K562 (cell line): Measurements from ENCODE around the gene E2F3. TPM values are rescaled to one million over a fixed set of nuclear protein-coding genes. Genes with fewer than 3 reads are reported as not detected.

ENCODE experiments used
- C11orf30 ChIP-seq: fragments of 450-650 bp; IDR thresholded peaks from 2 replicates; pipeline ENCODE4 v1.6.1; 2016; ENCODE audit warnings: low read depth, mild to moderate bottlenecking
- CXXC5 ChIP-seq: fragments of 250-450 bp; sonication (Bioruptor Pico); IDR thresholded peaks from 2 replicates; pipeline ENCODE4 v1.8.0; 2022; ENCODE audit warnings: inconsistent platforms, mild to moderate bottlenecking, moderate library complexity
- E2F6 ChIP-seq, 2 experiments: IDR thresholded peaks; 2 replicates each; pipeline ENCODE4 v1.6.1; 2011; ENCODE audit warnings: borderline replicate concordance in 1 of 2, control low read depth in 1 of 2, low read depth in 1 of 2, low read length in 1 of 2, mild to moderate bottlenecking in 1 of 2, mixed read lengths in 1 of 2, moderate library complexity in 1 of 2; ENCODE audit not compliant: insufficient read depth in 1 of 2, insufficient read length in 1 of 2, poor library complexity in 1 of 2, severe bottlenecking in 1 of 2; ENCODE audit errors: extremely low read depth in 1 of 2
- ELK3 ChIP-seq: fragments of 450-650 bp; formaldehyde crosslinking; IDR thresholded peaks from 2 replicates; pipeline ENCODE4 v1.4.0; 2020; ENCODE audit warnings: mild to moderate bottlenecking
- EZH2 ChIP-seq: IDR thresholded peaks from 2 replicates; pipeline ENCODE4 v1.6.1; 2012; ENCODE audit warnings: low read depth, mild to moderate bottlenecking, inconsistent platforms, low read length, borderline replicate concordance
- FOXP4 ChIP-seq: sonication (generic); formaldehyde crosslinking; IDR thresholded peaks from 2 replicates; pipeline ENCODE4 v1.8.0; 2022; ENCODE audit warnings: mild to moderate bottlenecking, missing genetic modification reagents, borderline replicate concordance
- HES1 ChIP-seq: fragments of 450-650 bp; IDR thresholded peaks from 2 replicates; pipeline ENCODE4 v1.6.1; 2016; ENCODE audit warnings: low read depth, mild to moderate bottlenecking, moderate library complexity
- MEIS2 ChIP-seq: fragments of 450-650 bp; IDR thresholded peaks from 2 replicates; pipeline ENCODE4 v1.6.1; 2014; ENCODE audit warnings: mild to moderate bottlenecking; ENCODE audit not compliant: partially characterized antibody
- MTA1 ChIP-seq: fragments of 450-650 bp; IDR thresholded peaks from 2 replicates; pipeline ENCODE4 v1.6.1; 2017; ENCODE audit warnings: borderline replicate concordance
- PHF20 ChIP-seq: fragments of 450-650 bp; IDR thresholded peaks from 2 replicates; pipeline ENCODE4 v1.6.1; 2018; ENCODE audit not compliant: partially characterized antibody
- PKNOX1 ChIP-seq: fragments of 450-650 bp; IDR thresholded peaks from 2 replicates; pipeline ENCODE4 v1.6.1; 2016
- SMARCE1 ChIP-seq: fragments of 450-650 bp; IDR thresholded peaks from 2 replicates; pipeline ENCODE4 v1.7.1; 2016; ENCODE audit warnings: mild to moderate bottlenecking
- ZBTB2 ChIP-seq: fragments of 450-650 bp; IDR thresholded peaks from 2 replicates; pipeline ENCODE4 v1.6.1; 2016; ENCODE audit warnings: antibody characterized with exemption
- ZHX1 ChIP-seq: fragments of 150-350 bp; conservative IDR thresholded peaks from 2 replicates; pipeline ENCODE4 v1.6.1; 2014; ENCODE audit warnings: low read length
- ZNF134 ChIP-seq: fragments of 250-450 bp; sonication (Bioruptor Pico); conservative IDR thresholded peaks from 2 replicates; pipeline ENCODE4 v1.4.0; 2020
- ZNF354B ChIP-seq: fragments of 250-450 bp; sonication (Bioruptor Pico); IDR thresholded peaks from 2 replicates; pipeline ENCODE4 v1.4.0; 2020
- polyA plus RNA-seq, 8 experiments: library from polyadenylated mRNA; depleted of rRNA in 4 of 8; stranded (reverse) in 5 of 8; unstranded in 3 of 8; fragments of >200 nt; fragmentation: Nextera tagmentation in 2 of 8; fragmentation: Illumina TruSeq in 1 of 8; extraction: Ambion mirVana in 2 of 8; extraction: Trizol in 1 of 8; gene quantifications; 2 replicates each; pipeline versions ENCODE4 v1.2.1 to v1.2.3, GENCODE V29; 2011 to 2014; ENCODE audit warnings: inconsistent platforms in 1 of 8, missing spikeins in 1 of 8
- total RNA-seq, 7 experiments: library from RNA; depleted of rRNA in 6 of 7; stranded (reverse); fragments of >200 nt in 6 of 7; fragmentation: Illumina TruSeq in 2 of 7; extraction: Trizol in 2 of 7; gene quantifications; 2 replicates each; pipeline versions ENCODE4 v1.2.1 to v1.2.3, GENCODE V29; 2011 to 2021; ENCODE audit warnings: low replicate concordance in 1 of 7

The E2F3 gene
- total and polyA plus RNA-seq, 9 of the 15 experiments (the other 6 are each of a cell fraction or from before 2014, with no cell fraction given): 11.1 to 44.7 (median 27.2) TPM

- TF ChIP-seq ZNF134 (CRISPR knock-in tag) (no peak), ZNF354B (CRISPR knock-in tag) (no peak), MTA1 (peak; percentile 42; the same call in 1 of the 2 replicates), ZBTB2 (0 out of 2 replicates have a peak, but pooled peaks have one; percentile 33), MEIS2 (peak; percentile 89), HES1 (no peak), FOXP4 (CRISPR knock-in tag) (no peak), PHF20 (no peak), E2F6 (IDR thresholded peaks at IDR 0.05; ENCODE audit: borderline replicate concordance in 1 of 2, extremely low read depth in 1 of 2, insufficient read depth in 1 of 2, insufficient read length in 1 of 2, low read depth in 1 of 2, low read length in 1 of 2, poor library complexity in 1 of 2, severe bottlenecking in 1 of 2) (no peak), CXXC5 (CRISPR knock-in tag) (no peak), ZHX1 (no peak), C11orf30 (0 out of 2 replicates have a peak, but pooled peaks have one; percentile 29), SMARCE1 (0 out of 2 replicates have a peak, but pooled peaks have one; percentile 51), EZH2 (no peak), PKNOX1 (0 out of 2 replicates have a peak, but pooled peaks have one; percentile 36), ELK3 (CRISPR knock-in tag) (no peak)
Measured at GRCh38 chr6:20454204-20454824, 52.6 kb downstream of the E2F3 start (continued).
